ENCODE measurements around the gene TMEM72. TPM values are rescaled to one million over a fixed set of nuclear protein-coding genes. Genes with fewer than 3 reads are reported as not detected.

TMEM72 gene
- total RNA-seq, 1 experiment from 2014 or later, result not detected

- POLR2A ChIA-PET (ENCODE audit: unreplicated experiment), result no interaction called here
These were observed 73.5 kb downstream of the TMEM72 start for GRCh38 chr10:44984671-44985101.

GRCh38 chr10:44985175-44985681, 74.1 kb downstream of the TMEM72 start:
- POLR2A ChIA-PET (ENCODE audit: unreplicated experiment), result no interaction called here
- intact Hi-C loops (cut with micrococcal nuclease; ENCODE audit: unreplicated experiment), result no loop called here
- no TSS peak for BruUV-seq (replicated peaks)

More at GRCh38 chr10:44984671-44985101, 73.5 kb downstream of the TMEM72 start:
- Histone ChIP-seq H3K27me3 (ENCODE audit: insufficient read depth, low read depth) (no peaks in the 10 kb centered on the region), H3K9me3 (ENCODE audit: insufficient read depth, low read depth) (no peaks in the 10 kb centered on the region), H2AFZ (no peak overlapping the region), H3F3A (ENCODE audit: insufficient read depth, low read depth) (peaks cover 16% of the 10 kb centered on the region; the same call in 1 of the 2 replicates), H3K4me2 (no peak overlapping the region), H3K9me2 (ENCODE audit: insufficient read depth) (no peaks in the 10 kb centered on the region), H3K36me3 (ENCODE audit: low read depth) (no peaks in the 10 kb centered on the region), H3K4me3 (no peak overlapping the region), H3K4me1 (replicated peaks; ENCODE audit: insufficient read depth) (peaks cover 37% of the 10 kb centered on the region), H3K27ac (no peak overlapping the region), H4K20me1 (ENCODE audit: insufficient read depth) (no peaks in the 10 kb centered on the region), H3K79me2 (ENCODE audit: low read depth) (no peaks in the 10 kb centered on the region)
- no peak for TF ChIP-seq EZH2 (IDR thresholded peaks at IDR 0.05; ENCODE audit: low read depth)
- no peak for TF ChIP-seq CTCF (conservative IDR thresholded peaks at IDR 0.05)
- BruUV-seq (replicated peaks), result no TSS peak
- intact Hi-C loops (cut with micrococcal nuclease; ENCODE audit: unreplicated experiment), result no loop called here
- CTCF ChIA-PET, result no interaction called here
- DNase-seq, result no peak

GRCh38 chr10:44986179-44986578, 75.0 kb downstream of the TMEM72 start:
- H3F3A ChIP-seq (ENCODE audit: insufficient read depth, low read depth), result peaks cover 11% of the 10 kb centered on the region; the same call in 1 of the 2 replicates
- no peaks in the 10 kb centered on the region for H3K79me2 ChIP-seq (ENCODE audit: low read depth)
- H4K20me1 ChIP-seq (ENCODE audit: insufficient read depth), result no peaks in the 10 kb centered on the region
- H3K27ac ChIP-seq, result no peak overlapping the region
- no peaks in the 10 kb centered on the region for H3K9me2 ChIP-seq (ENCODE audit: insufficient read depth)
- DNase-seq, result no peak
- no peak overlapping the region for H3K4me2 ChIP-seq
- intact Hi-C loops (cut with micrococcal nuclease; ENCODE audit: unreplicated experiment), result no loop called here
- ChIA-PET POLR2A (ENCODE audit: unreplicated experiment) (no interaction called here), CTCF (no interaction called here)
- no peaks in the 10 kb centered on the region for H3K36me3 ChIP-seq (ENCODE audit: low read depth)
- H2AFZ ChIP-seq, result no peak overlapping the region
- no peaks in the 10 kb centered on the region for H3K9me3 ChIP-seq (ENCODE audit: insufficient read depth, low read depth)
- no peaks in the 10 kb centered on the region for H3K27me3 ChIP-seq (ENCODE audit: insufficient read depth, low read depth)
- no peak overlapping the region for H3K4me3 ChIP-seq
- peaks cover 22% of the 10 kb centered on the region for H3K4me1 ChIP-seq (replicated peaks; ENCODE audit: insufficient read depth)
- no peak for TF ChIP-seq CTCF (conservative IDR thresholded peaks at IDR 0.05)
- no peak for TF ChIP-seq EZH2 (IDR thresholded peaks at IDR 0.05; ENCODE audit: low read depth)
- no TSS peak for BruUV-seq (replicated peaks)

More at GRCh38 chr10:44985175-44985681, 74.1 kb downstream of the TMEM72 start:
- no peak for DNase-seq
- Histone ChIP-seq H3K36me3 (ENCODE audit: low read depth) (no peaks in the 10 kb centered on the region), H3K4me1 (replicated peaks; ENCODE audit: insufficient read depth) (peaks cover 31% of the 10 kb centered on the region), H3K9me2 (ENCODE audit: insufficient read depth) (no peaks in the 10 kb centered on the region), H2AFZ (no peak overlapping the region), H3K9me3 (ENCODE audit: insufficient read depth, low read depth) (no peaks in the 10 kb centered on the region), H3K4me3 (no peak overlapping the region), H3K4me2 (no peak overlapping the region), H3K79me2 (ENCODE audit: low read depth) (no peaks in the 10 kb centered on the region), H3K27me3 (ENCODE audit: insufficient read depth, low read depth) (no peaks in the 10 kb centered on the region), H3F3A (ENCODE audit: insufficient read depth, low read depth) (peaks cover 16% of the 10 kb centered on the region; the same call in 1 of the 2 replicates), H3K27ac (no peak overlapping the region), H4K20me1 (ENCODE audit: insufficient read depth) (no peaks in the 10 kb centered on the region)
- CTCF ChIA-PET, result no interaction called here
- TF ChIP-seq EZH2 (IDR thresholded peaks at IDR 0.05; ENCODE audit: low read depth) (no peak), CTCF (conservative IDR thresholded peaks at IDR 0.05) (no peak)

Other genes starting within 250 kb of the TMEM72 start
- 6.5 and 7.6 TPM in 2 replicates for gene RASSF4, start 48.5 kb downstream of the TMEM72 start, total RNA-seq (2021)
- gene DEPP1, start 67.5 kb downstream of the TMEM72 start, total RNA-seq (2021), result 13.2 and 15.1 TPM in 2 replicates
- 22.4 and 29.9 TPM in 2 replicates for gene ZNF22, start 89.6 kb downstream of the TMEM72 start, total RNA-seq (2021)